Astrocyte (in vitro differentiated cells and primary cell): Measurements from ENCODE around the gene NCAM2.

Source experiments
- EZH2 ChIP-seq: IDR thresholded peaks from 2 replicates; pipeline ENCODE4 v1.6.1; 2012; ENCODE audit warnings: mild to moderate bottlenecking, low read length, inconsistent platforms; ENCODE audit not compliant: insufficient read depth
- TF ChIP-seq, protein P1 (sequence below): IDR thresholded peaks from 2 replicates; pipeline ENCODE4 v1.5.1; 2011; ENCODE audit warnings: low read depth, mild to moderate bottlenecking, inconsistent platforms, low read length, moderate library complexity; ENCODE audit not compliant: insufficient read depth

DNA sequence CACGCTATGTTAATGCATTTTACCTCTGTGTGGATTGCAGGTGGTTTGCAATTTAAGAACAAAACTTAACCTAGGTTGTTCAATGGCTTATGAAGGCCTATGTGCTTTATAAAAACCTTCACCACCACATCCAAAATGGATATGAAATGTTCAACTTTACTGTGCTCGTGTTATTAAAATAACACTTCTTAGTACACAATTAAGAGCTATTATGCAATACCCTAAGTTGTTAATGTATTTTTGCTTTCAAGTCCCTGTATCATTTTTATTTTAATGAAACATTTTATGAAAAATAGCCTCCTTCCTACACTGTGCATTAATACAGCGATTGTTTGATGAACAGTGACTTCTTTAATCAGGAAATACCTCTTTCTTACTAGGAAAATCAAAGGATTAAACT is 12.0 kb downstream of the NCAM2 start:
- TF ChIP-seq EZH2 = no peak
- TF ChIP-seq, protein P1, sequence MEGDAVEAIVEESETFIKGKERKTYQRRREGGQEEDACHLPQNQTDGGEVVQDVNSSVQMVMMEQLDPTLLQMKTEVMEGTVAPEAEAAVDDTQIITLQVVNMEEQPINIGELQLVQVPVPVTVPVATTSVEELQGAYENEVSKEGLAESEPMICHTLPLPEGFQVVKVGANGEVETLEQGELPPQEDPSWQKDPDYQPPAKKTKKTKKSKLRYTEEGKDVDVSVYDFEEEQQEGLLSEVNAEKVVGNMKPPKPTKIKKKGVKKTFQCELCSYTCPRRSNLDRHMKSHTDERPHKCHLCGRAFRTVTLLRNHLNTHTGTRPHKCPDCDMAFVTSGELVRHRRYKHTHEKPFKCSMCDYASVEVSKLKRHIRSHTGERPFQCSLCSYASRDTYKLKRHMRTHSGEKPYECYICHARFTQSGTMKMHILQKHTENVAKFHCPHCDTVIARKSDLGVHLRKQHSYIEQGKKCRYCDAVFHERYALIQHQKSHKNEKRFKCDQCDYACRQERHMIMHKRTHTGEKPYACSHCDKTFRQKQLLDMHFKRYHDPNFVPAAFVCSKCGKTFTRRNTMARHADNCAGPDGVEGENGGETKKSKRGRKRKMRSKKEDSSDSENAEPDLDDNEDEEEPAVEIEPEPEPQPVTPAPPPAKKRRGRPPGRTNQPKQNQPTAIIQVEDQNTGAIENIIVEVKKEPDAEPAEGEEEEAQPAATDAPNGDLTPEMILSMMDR = no peak
